Right atrium auricular region (tissue), 2 donors: ENCODE results near the gene ASTN2. TPM values are rescaled to one million over a fixed set of nuclear protein-coding genes. Genes with fewer than 3 reads are reported as not detected.

ENCODE experiments used
- DNase-seq: peaks from one replicate; pipeline ENCODE4 v3.0.0-alpha.2; 2019; ENCODE audit warnings: low spot score
- H3K27ac ChIP-seq, 2 donors: fragments of 200-600 bp; sonication (generic); 1 replicate in 1 of 2; 2 replicates in 1 of 2; pipeline ENCODE4 v1.5.1; 2016 to 2019
- H3K27me3 ChIP-seq, 2 donors: fragments of 200-600 bp; sonication (generic); one replicate each; pipeline versions ENCODE4 v1.5.1 to v1.6.0; 2017 to 2019
- H3K36me3 ChIP-seq: fragments of 200-600 bp; sonication (generic); one replicate; pipeline ENCODE4 v1.5.1; 2016
- H3K4me1 ChIP-seq, 2 donors: fragments of 200-600 bp; sonication (generic); one replicate each; pipeline versions ENCODE4 v1.5.1 to v1.6.0; 2017 to 2019
- H3K4me3 ChIP-seq, 2 donors: fragments of 200-600 bp; sonication (generic); 1 replicate in 1 of 2; 2 replicates in 1 of 2; pipeline ENCODE4 v1.5.1; 2017 to 2019; ENCODE audit warnings: mild to moderate bottlenecking in 1 of 2, moderate library complexity in 1 of 2
- H3K9me3 ChIP-seq, 2 donors: fragments of 200-600 bp; sonication (generic); one replicate each; pipeline ENCODE4 v1.5.1; 2019
- CTCF ChIP-seq, 2 donors: fragments of 200-600 bp; sonication (generic); IDR thresholded peaks; one replicate each; pipeline ENCODE4 v1.5.1; 2019; ENCODE audit warnings: antibody characterized with exemption in 2 of 2
- total RNA-seq, 2 donors: library from RNA; depleted of rRNA; stranded (reverse); fragments of >200 nt; gene quantifications; one replicate each; pipeline ENCODE4 v1.1.0, GENCODE V29; 2016

ASTN2 gene
- total RNA-seq, 2 donors from 2014 or later = 11.1 to 32.2 TPM

GRCh38 chr9:116493183-116493860, 921.5 kb downstream of the ASTN2 start:
- no peaks in the 10 kb centered on the region for H3K27me3 ChIP-seq
- H3K27ac ChIP-seq = no peak overlapping the region
- H3K4me1 ChIP-seq = no peaks in the 10 kb centered on the region
- H3K9me3 ChIP-seq = no peaks in the 10 kb centered on the region
- no peak for TF ChIP-seq CTCF (IDR thresholded peaks at IDR 0.05)
- DNase-seq = no peak
- H3K36me3 ChIP-seq = no peaks in the 10 kb centered on the region
- no peak overlapping the region for H3K4me3 ChIP-seq

GRCh38 chr9:116491659-116492058, 923.2 kb downstream of the ASTN2 start:
- Histone ChIP-seq H3K4me1 (no peaks in the 10 kb centered on the region), H3K4me3 (no peak overlapping the region), H3K9me3 (no peaks in the 10 kb centered on the region), H3K27me3 (no peaks in the 10 kb centered on the region), H3K36me3 (no peaks in the 10 kb centered on the region), H3K27ac (no peak overlapping the region)
- DNase-seq = no peak
- no peak for TF ChIP-seq CTCF (IDR thresholded peaks at IDR 0.05)

GRCh38 chr9:116491219-116491618, 923.6 kb downstream of the ASTN2 start:
- H3K4me3 ChIP-seq = no peak overlapping the region
- DNase-seq = no peak
- H3K27ac ChIP-seq = no peak overlapping the region
- no peaks in the 10 kb centered on the region for H3K27me3 ChIP-seq
- no peaks in the 10 kb centered on the region for H3K9me3 ChIP-seq
- no peaks in the 10 kb centered on the region for H3K36me3 ChIP-seq
- no peak for TF ChIP-seq CTCF (IDR thresholded peaks at IDR 0.05)
- no peaks in the 10 kb centered on the region for H3K4me1 ChIP-seq

GRCh38 chr9:116490321-116490720, 924.5 kb downstream of the ASTN2 start:
- no peak overlapping the region for H3K4me3 ChIP-seq
- H3K36me3 ChIP-seq = no peaks in the 10 kb centered on the region
- H3K4me1 ChIP-seq = no peaks in the 10 kb centered on the region
- H3K27me3 ChIP-seq = no peaks in the 10 kb centered on the region
- TF ChIP-seq CTCF (IDR thresholded peaks at IDR 0.05) = no peak
- no peak for DNase-seq
- no peaks in the 10 kb centered on the region for H3K9me3 ChIP-seq
- no peak overlapping the region for H3K27ac ChIP-seq

- Histone ChIP-seq H3K4me3 (no peak overlapping the region), H3K4me1 (peaks cover 0 to 4% of the 10 kb centered on the region in 2 donors), H3K36me3 (no peaks in the 10 kb centered on the region), H3K9me3 (no peaks in the 10 kb centered on the region), H3K27me3 (no peaks in the 10 kb centered on the region), H3K27ac (no peak overlapping the region)
- no peak for DNase-seq
- TF ChIP-seq CTCF (IDR thresholded peaks at IDR 0.05) = no peak
Measured at GRCh38 chr9:116488373-116488772, 926.5 kb downstream of the ASTN2 start.
